OCI-LY1 (cell line): Measurements from ENCODE around the gene ABCB9.

ENCODE experiments used
- CTCF ChIP-seq: fragments of 200-600 bp; sonication (generic), shearing (Covaris generic); IDR thresholded peaks from 2 replicates; pipeline ENCODE4 v1.5.1; 2017; ENCODE audit warnings: mild to moderate bottlenecking, antibody characterized with exemption, low read length, moderate library complexity, mixed read lengths
- EZH2 ChIP-seq: fragments of 200-600 bp; sonication (generic), shearing (Covaris generic); IDR thresholded peaks from 2 replicates; pipeline ENCODE4 v1.8.0; 2017; ENCODE audit warnings: borderline replicate concordance, mixed run types, mild to moderate bottlenecking, antibody characterized with exemption, low read length, moderate library complexity, mixed read lengths

- TF ChIP-seq CTCF (no peak), EZH2 (no peak)
Observed at GRCh38 chr12:122982963-122983788, 16.9 kb upstream of the ABCB9 start.
